Astrocyte (in vitro differentiated cells and primary cell): Measurements from ENCODE around the gene STMN3. TPM values are rescaled to one million over a fixed set of nuclear protein-coding genes. Genes with fewer than 3 reads are reported as not detected.
"Not testable (repeated sequence)": the region's sequence is repeated elsewhere in the genome, so short reads cannot be mapped to it uniquely, and the experiment has no call there.

Source experiments
- DNase-seq: peaks from one replicate; pipeline ENCODE4 v3.0.0-alpha.2; 2010; ENCODE audit warnings: low read depth
- FAIRE-seq: peaks from 2 replicates; lab custom pipeline; 2011; peaks lifted over from hg19 to GRCh38; lab: Jason Lieb, UNC
- H2AFZ ChIP-seq: 2 replicates; pipeline ENCODE4 v1.6.0; 2012; ENCODE audit warnings: low read depth, low read length, inconsistent platforms
- H3K27ac ChIP-seq: 2 replicates; pipeline ENCODE4 v1.5.1; 2011; ENCODE audit warnings: low read depth, low read length, inconsistent platforms
- H3K27me3 ChIP-seq: 2 replicates; pipeline ENCODE4 v1.6.0; 2011; ENCODE audit warnings: low read length, inconsistent platforms; ENCODE audit not compliant: insufficient read depth
- H3K36me3 ChIP-seq: 2 replicates; pipeline ENCODE4 v1.5.1; 2011; ENCODE audit warnings: low read length, inconsistent platforms; ENCODE audit not compliant: insufficient read depth
- H3K4me1 ChIP-seq: 2 replicates; pipeline ENCODE4 v1.5.1; 2011; ENCODE audit warnings: low read length, inconsistent platforms; ENCODE audit not compliant: insufficient read depth
- H3K4me2 ChIP-seq: 2 replicates; pipeline ENCODE4 v1.6.0; 2012; ENCODE audit warnings: low read length, inconsistent platforms
- H3K4me3 ChIP-seq: 2 replicates; pipeline ENCODE4 v1.5.1; 2011; ENCODE audit warnings: low read depth, mild to moderate bottlenecking, low read length, inconsistent platforms; ENCODE audit not compliant: insufficient read depth
- H3K79me2 ChIP-seq: 2 replicates; pipeline ENCODE4 v1.6.0; 2012; ENCODE audit warnings: mild to moderate bottlenecking, low read length, inconsistent platforms; ENCODE audit not compliant: insufficient read depth
- H3K9ac ChIP-seq: 2 replicates; pipeline ENCODE4 v1.6.0; 2012; ENCODE audit warnings: mild to moderate bottlenecking, low read length, inconsistent platforms
- H3K9me3 ChIP-seq: 2 replicates; pipeline ENCODE4 v1.5.1; 2012; ENCODE audit warnings: low read depth, mild to moderate bottlenecking, low read length, inconsistent platforms; ENCODE audit not compliant: insufficient read depth
- H4K20me1 ChIP-seq: 2 replicates; pipeline ENCODE4 v1.6.0; 2012; ENCODE audit warnings: low read length, inconsistent platforms; ENCODE audit not compliant: insufficient read depth
- H3K27ac Mint-ChIP-seq: one replicate; pipeline ENCODE4 v1.8.0; 2021; ENCODE audit warnings: mild to moderate bottlenecking, mixed read lengths; ENCODE audit not compliant: unreplicated experiment
- H3K27me3 Mint-ChIP-seq: one replicate; pipeline ENCODE4 v1.8.0; 2021; ENCODE audit warnings: low read depth, mixed read lengths; ENCODE audit not compliant: unreplicated experiment
- H3K36me3 Mint-ChIP-seq: one replicate; pipeline ENCODE4 v1.8.0; 2021; ENCODE audit warnings: low read depth, mixed read lengths; ENCODE audit not compliant: unreplicated experiment
- H3K4me1 Mint-ChIP-seq: one replicate; pipeline ENCODE4 v1.8.0; 2021; ENCODE audit warnings: low read depth, mixed read lengths; ENCODE audit not compliant: unreplicated experiment
- H3K4me3 Mint-ChIP-seq: one replicate; pipeline ENCODE4 v1.8.0; 2021; ENCODE audit warnings: mild to moderate bottlenecking, moderate library complexity, mixed read lengths; ENCODE audit not compliant: unreplicated experiment
- H3K9me3 Mint-ChIP-seq: one replicate; pipeline ENCODE4 v1.8.0; 2021; ENCODE audit warnings: mild to moderate bottlenecking, mixed read lengths; ENCODE audit not compliant: unreplicated experiment
- EZH2 ChIP-seq: IDR thresholded peaks from 2 replicates; pipeline ENCODE4 v1.6.1; 2012; ENCODE audit warnings: mild to moderate bottlenecking, low read length, inconsistent platforms; ENCODE audit not compliant: insufficient read depth
- total RNA-seq: library from RNA; stranded (reverse); gene quantifications from 2 replicates; pipeline ENCODE4 v1.2.1, GENCODE V29; 2021
- TF ChIP-seq, protein P1 (sequence below): IDR thresholded peaks from 2 replicates; pipeline ENCODE4 v1.5.1; 2011; ENCODE audit warnings: low read depth, mild to moderate bottlenecking, inconsistent platforms, low read length, moderate library complexity; ENCODE audit not compliant: insufficient read depth

Gene STMN3
- total RNA-seq, 1 donor from 2014 or later, result 30.7 TPM

DNA sequence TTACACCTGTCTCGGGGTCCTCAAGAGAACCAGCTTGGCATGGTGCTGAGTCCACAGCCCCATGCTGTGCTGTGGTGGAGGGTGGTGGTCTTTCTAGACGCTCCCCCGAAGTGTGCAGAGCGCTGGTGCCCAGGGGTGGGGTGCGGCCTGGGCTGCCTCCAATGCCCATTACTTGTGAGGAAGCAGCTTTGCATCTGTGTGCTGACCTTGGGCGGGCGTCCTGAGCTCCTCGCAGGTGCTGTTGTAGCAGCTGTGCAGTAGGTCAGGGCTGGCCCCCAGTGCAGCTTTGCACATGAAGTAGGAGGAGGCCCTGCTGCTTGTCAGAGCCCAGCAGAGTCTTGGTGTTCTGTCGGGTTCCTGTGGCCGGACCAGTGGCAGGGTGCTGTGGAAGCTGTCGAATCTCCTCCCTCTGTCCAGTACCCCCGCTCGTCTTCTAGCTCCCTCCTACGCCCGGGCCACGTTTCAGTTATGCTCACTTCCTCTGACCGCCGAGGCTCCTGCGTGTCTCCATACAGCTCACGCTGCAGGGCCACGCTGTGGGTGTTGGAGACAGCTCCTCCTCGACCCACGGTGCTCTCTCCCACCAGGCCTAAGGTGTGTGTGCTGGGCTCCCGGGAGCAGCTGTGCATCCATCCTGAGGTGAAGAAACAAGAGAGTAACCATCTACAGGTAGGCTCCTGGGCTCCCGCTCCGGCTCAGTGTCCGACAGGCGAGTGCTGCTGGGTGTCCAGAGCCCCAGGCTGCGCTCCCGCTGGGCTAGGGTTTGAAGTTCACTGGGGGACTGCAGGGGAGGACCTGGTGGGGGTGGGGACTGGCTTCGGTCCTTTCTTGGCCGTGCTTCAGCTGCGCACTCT lies 9.0 kb upstream of the STMN3 start:
- Histone ChIP-seq H3K27ac (no peak overlapping the region), H3K4me1 (peaks cover 18% of the 10 kb centered on the region), H3K4me2 (no peak overlapping the region), H3K27me3 (no peaks in the 10 kb centered on the region), H2AFZ (no peak overlapping the region), H4K20me1 (peaks cover 12% of the 10 kb centered on the region), H3K9ac (no peak overlapping the region), H3K36me3 (peaks cover 4% of the 10 kb centered on the region), H3K79me2 (peaks cover 51% of the 10 kb centered on the region), H3K9me3 (no peaks in the 10 kb centered on the region), H3K4me3 (no peak overlapping the region)
- H3K27me3 Mint-ChIP-seq, result no peaks in the 10 kb centered on the region
- FAIRE-seq (no peak), DNase-seq (no peak)
- peaks cover 5% of the 10 kb centered on the region for H3K4me1 Mint-ChIP-seq
- TF ChIP-seq, protein P1, sequence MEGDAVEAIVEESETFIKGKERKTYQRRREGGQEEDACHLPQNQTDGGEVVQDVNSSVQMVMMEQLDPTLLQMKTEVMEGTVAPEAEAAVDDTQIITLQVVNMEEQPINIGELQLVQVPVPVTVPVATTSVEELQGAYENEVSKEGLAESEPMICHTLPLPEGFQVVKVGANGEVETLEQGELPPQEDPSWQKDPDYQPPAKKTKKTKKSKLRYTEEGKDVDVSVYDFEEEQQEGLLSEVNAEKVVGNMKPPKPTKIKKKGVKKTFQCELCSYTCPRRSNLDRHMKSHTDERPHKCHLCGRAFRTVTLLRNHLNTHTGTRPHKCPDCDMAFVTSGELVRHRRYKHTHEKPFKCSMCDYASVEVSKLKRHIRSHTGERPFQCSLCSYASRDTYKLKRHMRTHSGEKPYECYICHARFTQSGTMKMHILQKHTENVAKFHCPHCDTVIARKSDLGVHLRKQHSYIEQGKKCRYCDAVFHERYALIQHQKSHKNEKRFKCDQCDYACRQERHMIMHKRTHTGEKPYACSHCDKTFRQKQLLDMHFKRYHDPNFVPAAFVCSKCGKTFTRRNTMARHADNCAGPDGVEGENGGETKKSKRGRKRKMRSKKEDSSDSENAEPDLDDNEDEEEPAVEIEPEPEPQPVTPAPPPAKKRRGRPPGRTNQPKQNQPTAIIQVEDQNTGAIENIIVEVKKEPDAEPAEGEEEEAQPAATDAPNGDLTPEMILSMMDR, result no peak
- no peak for TF ChIP-seq EZH2
- peaks cover 9% of the 10 kb centered on the region for H3K36me3 Mint-ChIP-seq
- H3K9me3 Mint-ChIP-seq, result peaks cover 3% of the 10 kb centered on the region
- no peak overlapping the region for H3K27ac Mint-ChIP-seq
- no peak overlapping the region for H3K4me3 Mint-ChIP-seq

DNA sequence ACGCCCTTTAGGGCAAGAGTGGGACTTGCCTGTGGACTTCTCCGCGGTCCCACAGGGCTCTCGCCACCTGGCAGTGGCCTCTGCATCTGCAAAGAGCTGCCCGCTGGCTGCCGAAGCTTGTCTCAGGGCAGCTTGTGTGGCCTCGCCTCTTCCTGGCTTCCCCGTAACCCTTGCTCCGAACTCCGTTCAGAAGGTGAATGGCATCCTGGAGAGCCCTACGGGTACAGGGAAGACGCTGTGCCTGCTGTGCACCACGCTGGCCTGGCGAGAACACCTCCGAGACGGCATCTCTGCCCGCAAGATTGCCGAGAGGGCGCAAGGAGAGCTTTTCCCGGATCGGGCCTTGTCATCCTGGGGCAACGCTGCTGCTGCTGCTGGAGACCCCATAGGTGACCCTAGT lies 7.9 kb upstream of the STMN3 start:
- no peak overlapping the region for H3K27ac Mint-ChIP-seq
- no peak overlapping the region for H3K9ac ChIP-seq
- no peak overlapping the region for H3K4me2 ChIP-seq
- no peak overlapping the region for H3K4me3 Mint-ChIP-seq
- FAIRE-seq (no peak), DNase-seq (no peak)
- peaks cover 21% of the 10 kb centered on the region for H3K4me1 ChIP-seq
- H3K36me3 ChIP-seq, result peaks cover 1% of the 10 kb centered on the region
- no peak overlapping the region for H2AFZ ChIP-seq
- H3K4me1 Mint-ChIP-seq, result peaks cover 5% of the 10 kb centered on the region
- no peak for TF ChIP-seq EZH2
- TF ChIP-seq, protein P1, result no peak
- H3K27me3 ChIP-seq, result no peaks in the 10 kb centered on the region
- no peak overlapping the region for H3K27ac ChIP-seq
- peaks cover 3% of the 10 kb centered on the region for H3K9me3 Mint-ChIP-seq
- peaks cover 6% of the 10 kb centered on the region for H3K36me3 Mint-ChIP-seq
- peaks cover 12% of the 10 kb centered on the region for H4K20me1 ChIP-seq
- no peaks in the 10 kb centered on the region for H3K27me3 Mint-ChIP-seq
- H3K9me3 ChIP-seq, result no peaks in the 10 kb centered on the region
- H3K79me2 ChIP-seq, result peaks cover 51% of the 10 kb centered on the region
- no peak overlapping the region for H3K4me3 ChIP-seq

DNA sequence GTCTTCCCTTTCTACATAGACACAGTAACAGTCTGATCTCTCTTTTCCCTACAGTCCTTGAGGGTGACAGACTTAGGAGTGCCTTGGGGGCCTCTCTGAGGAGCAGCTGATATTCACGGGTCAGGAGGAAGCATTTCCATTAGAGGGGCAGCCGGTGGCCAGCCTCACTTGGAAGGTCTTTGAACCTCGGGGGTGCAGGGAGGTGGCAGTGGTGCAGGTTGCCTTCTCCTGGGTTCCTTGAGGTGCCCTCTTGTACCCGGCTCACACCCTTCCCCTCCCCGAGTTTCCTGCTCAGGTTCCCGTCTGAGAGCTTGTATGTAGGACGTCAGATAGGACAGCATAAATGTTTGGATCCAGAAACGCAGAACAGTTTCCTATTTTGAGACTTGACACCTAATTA lies 7.4 kb upstream of the STMN3 start:
- Histone ChIP-seq H3K4me3 (no peak overlapping the region), H3K9me3 (no peaks in the 10 kb centered on the region), H3K4me2 (no peak overlapping the region), H3K27me3 (no peaks in the 10 kb centered on the region), H3K27ac (no peak overlapping the region), H2AFZ (no peak overlapping the region), H3K9ac (no peak overlapping the region), H3K4me1 (peaks cover 21% of the 10 kb centered on the region), H4K20me1 (peaks cover 12% of the 10 kb centered on the region), H3K36me3 (no peaks in the 10 kb centered on the region), H3K79me2 (peaks cover 51% of the 10 kb centered on the region)
- Mint-ChIP-seq H3K4me3 (no peak overlapping the region), H3K27me3 (no peaks in the 10 kb centered on the region), H3K36me3 (peaks cover 6% of the 10 kb centered on the region), H3K27ac (no peak overlapping the region), H3K4me1 (peaks cover 5% of the 10 kb centered on the region), H3K9me3 (peaks cover 3% of the 10 kb centered on the region)
- no peak for TF ChIP-seq EZH2
- TF ChIP-seq, protein P1, result no peak
- FAIRE-seq (no peak), DNase-seq (no peak)

DNA sequence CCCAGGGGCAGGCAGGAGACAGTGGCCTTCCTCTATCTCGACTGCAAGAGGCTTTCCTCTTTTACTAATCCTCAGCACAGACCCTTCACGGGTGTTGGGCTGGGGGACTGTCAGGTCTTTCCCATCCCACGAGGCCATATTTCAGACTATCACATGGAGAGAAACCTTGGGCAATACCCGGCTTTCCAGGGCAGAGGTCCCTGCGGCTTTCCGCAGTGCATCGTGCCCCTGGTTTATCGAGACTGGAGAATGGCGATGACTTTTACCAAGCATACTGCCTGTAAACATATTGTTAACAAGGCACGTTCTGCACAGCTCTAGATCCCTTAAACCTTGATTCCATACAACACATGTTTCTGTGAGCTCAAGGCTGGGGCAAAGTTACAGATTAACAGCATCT lies 7.0 kb upstream of the STMN3 start:
- H2AFZ ChIP-seq, H3K9ac ChIP-seq, FAIRE-seq, H3K4me2 ChIP-seq, H3K27me3 Mint-ChIP-seq, H3K36me3 Mint-ChIP-seq, DNase-seq, H3K4me3 ChIP-seq, H3K27ac Mint-ChIP-seq, H4K20me1 ChIP-seq, H3K36me3 ChIP-seq, H3K27me3 ChIP-seq, H3K27ac ChIP-seq, H3K9me3 ChIP-seq, H3K9me3 Mint-ChIP-seq, H3K4me1 Mint-ChIP-seq: not testable (repeated sequence)
- Histone ChIP-seq H3K79me2 (peaks cover 51% of the 10 kb centered on the region), H3K4me1 (peaks cover 21% of the 10 kb centered on the region)
- H3K4me3 Mint-ChIP-seq, result peak overlapping the region; percentile 95
